Uterus (tissue), 2 donors: ENCODE results near the gene KLHL14.

Experiments used
- POLR2A ChIP-seq, 2 donors: fragments of 450-650 bp; IDR thresholded peaks; one replicate each; pipeline ENCODE4 v1.6.1; 2016; ENCODE audit warnings: antibody characterized with exemption in 2 of 2, mild to moderate bottlenecking in 1 of 2, moderate library complexity in 1 of 2
- TF ChIP-seq, protein P1 (sequence below), 4 experiments: fragments of 200-600 bp in 2 of 4; fragments of 450-650 bp in 2 of 4; sonication (generic) in 2 of 4; IDR thresholded peaks; one replicate each; pipeline ENCODE4 v1.5.1; 2016 to 2019; ENCODE audit warnings: antibody characterized with exemption in 4 of 4, mild to moderate bottlenecking in 2 of 4, moderate library complexity in 1 of 4

DNA sequence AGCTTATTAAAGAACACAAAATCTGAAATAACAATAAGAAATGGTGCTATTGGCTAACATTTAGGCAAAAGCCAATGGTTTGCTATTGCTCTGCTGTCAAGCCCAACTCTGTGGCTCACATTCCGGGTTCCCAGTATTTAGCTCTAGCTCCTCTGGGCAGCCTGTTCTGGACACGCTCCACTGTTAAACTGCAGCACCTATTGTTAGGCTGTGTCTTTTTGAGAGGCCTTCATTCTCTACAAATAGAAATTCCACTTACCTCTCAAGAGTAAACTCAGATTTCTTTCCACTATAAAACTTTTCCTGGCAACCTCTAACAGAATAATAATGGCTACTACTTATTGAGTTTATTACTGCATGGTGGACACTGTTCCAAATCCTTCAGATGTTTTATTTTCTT, 3.7 kb upstream of the KLHL14 start:
- no peak for TF ChIP-seq POLR2A (IDR thresholded peaks at IDR 0.05)
- TF ChIP-seq, protein P1, sequence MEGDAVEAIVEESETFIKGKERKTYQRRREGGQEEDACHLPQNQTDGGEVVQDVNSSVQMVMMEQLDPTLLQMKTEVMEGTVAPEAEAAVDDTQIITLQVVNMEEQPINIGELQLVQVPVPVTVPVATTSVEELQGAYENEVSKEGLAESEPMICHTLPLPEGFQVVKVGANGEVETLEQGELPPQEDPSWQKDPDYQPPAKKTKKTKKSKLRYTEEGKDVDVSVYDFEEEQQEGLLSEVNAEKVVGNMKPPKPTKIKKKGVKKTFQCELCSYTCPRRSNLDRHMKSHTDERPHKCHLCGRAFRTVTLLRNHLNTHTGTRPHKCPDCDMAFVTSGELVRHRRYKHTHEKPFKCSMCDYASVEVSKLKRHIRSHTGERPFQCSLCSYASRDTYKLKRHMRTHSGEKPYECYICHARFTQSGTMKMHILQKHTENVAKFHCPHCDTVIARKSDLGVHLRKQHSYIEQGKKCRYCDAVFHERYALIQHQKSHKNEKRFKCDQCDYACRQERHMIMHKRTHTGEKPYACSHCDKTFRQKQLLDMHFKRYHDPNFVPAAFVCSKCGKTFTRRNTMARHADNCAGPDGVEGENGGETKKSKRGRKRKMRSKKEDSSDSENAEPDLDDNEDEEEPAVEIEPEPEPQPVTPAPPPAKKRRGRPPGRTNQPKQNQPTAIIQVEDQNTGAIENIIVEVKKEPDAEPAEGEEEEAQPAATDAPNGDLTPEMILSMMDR (IDR thresholded peaks at IDR 0.05), result no peak
